Cortex of kidney (tissue), 1 donor: Measurements from ENCODE around the gene TMEM259.

Experiments
- DNase-seq: peaks from one replicate; lab custom pipeline; 2025; lab: John Stamatoyannopoulos, UW

The TMEM259 gene

DNA sequence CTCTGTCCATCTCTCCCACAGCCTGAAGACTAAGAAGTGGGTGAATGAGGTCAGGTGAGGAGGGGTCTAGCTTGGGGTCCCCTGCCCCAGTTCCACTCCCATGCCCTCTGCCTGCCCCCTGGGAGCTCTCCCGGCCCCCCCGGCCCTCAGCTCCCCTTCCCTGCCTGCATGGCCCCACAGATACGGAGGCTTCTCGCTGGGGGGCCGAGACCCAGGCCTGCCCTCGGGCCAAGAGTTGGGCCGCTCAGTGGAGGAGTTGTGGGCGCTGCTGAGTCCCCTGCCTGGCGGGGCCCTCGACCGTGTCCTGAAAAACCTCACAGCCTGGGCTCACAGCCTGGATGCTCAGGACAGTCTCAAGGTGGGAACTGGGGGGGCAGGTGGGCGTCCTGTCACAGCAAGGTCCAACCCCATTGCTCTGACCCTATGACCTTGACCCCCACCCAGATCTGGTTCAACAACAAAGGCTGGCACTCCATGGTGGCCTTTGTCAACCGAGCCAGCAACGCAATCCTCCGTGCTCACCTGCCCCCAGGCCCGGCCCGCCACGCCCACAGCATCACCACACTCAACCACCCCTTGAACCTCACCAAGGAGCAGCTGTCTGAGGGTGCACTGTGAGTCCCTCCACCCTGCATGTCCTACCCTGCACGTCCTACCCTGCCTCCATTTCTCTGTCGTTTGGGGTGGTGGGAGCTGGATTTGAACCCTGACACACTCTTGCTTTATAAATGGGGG, 35.1 kb upstream of the TMEM259 start:
- no peak for DNase-seq

- no peak for DNase-seq
Measured at GRCh38 chr19:1055028-1055425, 34.1 kb upstream of the TMEM259 start.

DNA sequence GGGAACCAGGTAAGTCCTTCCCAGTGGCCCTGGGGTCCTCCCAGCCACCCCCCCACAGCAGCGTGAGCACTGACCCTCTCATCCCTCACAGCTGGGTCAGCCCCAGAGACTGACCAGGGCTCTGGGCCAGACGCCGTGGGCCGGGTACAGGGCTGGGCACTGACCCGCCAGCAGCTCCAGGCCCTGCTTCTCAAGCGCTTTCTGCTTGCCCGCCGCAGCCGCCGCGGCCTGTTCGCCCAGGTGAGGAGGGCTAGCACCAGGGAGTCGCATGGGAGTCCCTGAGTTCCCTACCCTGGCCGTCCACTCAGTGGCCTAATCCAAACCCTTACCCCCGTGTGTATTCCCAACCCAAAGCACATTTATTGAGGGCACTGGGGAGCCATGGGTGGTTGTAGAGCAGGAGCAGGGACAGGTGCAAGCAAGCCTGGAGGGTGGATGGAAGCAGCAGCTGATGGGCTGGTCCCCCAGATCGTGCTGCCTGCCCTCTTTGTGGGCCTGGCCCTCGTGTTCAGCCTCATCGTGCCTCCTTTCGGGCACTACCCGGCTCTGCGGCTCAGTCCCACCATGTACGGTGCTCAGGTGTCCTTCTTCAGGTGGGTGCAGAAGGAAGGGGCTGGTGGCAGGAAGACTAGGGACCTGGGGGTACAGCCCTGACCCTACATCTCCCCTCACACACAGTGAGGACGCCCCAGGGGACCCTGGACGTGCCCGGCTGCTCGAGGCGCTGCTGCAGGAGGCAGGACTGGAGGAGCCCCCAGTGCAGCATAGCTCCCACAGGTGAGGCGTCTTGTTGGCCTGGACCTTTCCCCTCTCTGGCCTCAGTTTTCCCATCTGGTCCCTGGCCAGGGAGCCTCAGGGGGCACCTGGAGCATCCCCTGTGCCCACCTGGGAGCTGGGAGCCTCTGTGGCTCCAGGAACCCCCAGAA, 33.4 kb upstream of the TMEM259 start:
- DNase-seq = no peak

- DNase-seq = no peak
Measured at GRCh38 chr19:1053176-1054101, 32.5 kb upstream of the TMEM259 start.

- DNase-seq = no peak
Measured at GRCh38 chr19:1052349-1052975, 31.5 kb upstream of the TMEM259 start.

GRCh38 chr19:1051791-1052190, 30.9 kb upstream of the TMEM259 start:
- no peak for DNase-seq

DNA sequence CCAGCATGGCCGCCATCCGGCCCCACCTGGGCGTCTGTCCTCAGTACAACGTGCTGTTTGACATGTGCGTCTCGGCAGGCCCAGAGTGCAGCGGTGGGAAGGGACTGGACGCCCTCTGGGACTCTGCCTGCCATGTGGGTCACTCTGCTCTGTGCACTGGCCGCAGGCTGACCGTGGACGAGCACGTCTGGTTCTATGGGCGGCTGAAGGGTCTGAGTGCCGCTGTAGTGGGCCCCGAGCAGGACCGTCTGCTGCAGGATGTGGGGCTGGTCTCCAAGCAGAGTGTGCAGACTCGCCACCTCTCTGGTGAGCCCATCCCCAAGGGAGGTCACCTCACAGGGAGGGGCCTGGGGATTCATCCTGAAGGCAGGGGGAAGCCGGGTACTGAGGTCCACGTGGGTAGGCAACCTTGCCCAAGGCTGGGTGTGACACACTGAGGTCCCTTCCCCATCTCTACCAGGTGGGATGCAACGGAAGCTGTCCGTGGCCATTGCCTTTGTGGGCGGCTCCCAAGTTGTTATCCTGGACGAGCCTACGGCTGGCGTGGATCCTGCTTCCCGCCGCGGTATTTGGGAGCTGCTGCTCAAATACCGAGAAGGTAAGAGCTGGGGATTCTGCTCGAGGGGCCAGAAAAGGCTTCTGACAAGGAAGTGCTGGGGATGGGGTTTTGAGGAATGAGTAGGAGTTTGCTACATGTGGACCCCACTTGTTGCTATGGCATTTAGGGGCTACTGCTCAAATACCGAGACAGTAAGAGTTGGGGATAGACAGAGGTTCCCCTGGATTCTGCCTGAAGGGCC, 30.3 kb upstream of the TMEM259 start:
- no peak for DNase-seq

DNA sequence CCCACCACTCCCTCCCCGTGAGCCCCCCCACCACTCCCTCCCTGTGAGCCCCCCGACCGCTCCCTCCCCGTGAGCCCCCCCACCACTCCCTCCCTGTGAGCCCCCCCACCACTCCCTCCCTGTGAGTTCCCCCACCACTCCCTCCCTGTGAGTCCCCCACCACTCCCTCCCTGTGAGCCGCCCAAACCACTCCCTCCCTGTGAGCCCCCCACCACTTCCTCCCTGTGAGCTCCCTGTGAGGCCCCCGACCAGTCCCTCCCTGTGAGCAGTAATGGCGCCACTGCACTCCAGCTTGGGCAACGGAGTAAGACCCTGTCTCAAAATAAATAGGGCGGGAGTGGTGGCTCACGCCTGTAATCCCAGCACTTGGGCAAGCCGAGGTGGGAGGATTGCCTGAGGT, 28.9 kb upstream of the TMEM259 start:
- DNase-seq = no peak

DNA sequence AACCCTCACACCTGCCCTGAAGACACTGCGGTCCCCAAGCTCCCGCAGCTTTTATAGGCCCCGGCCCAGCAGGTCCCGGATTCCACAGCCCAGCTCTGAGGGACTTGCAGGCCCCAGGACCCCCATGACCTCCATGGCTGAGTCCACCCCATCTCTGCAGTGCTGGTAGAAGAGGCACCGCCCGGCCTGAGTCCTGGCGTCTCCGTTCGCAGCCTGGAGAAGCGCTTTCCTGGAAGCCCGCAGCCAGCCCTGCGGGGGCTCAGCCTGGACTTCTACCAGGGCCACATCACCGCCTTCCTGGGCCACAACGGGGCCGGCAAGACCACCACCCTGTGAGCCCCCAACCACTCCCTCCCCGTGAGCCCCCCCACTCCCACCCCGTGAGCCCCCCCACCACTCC, 28.2 kb upstream of the TMEM259 start:
- no peak for DNase-seq

DNA sequence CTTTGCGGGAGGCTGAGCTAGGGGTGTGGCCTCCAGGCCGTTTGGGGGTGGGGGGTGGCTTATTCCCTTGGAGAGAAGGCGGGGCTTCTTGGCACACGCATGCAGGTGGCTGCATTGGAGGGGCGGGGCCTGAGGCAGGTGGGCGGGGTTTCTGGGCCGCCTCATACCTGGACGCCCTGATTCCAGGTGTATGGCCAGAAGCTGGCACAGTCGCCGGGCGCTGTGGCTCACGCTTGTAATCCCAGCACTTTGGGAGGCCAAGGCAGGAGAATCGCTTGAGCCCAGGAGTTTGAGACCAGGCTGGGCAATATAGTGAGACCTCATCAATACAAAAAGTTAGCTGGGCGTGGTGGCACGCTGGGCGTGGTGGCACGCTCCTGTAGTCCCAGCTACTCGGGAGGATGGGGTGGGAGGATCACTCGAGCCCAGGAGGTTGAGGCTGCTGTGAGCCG, 26.8 kb upstream of the TMEM259 start:
- DNase-seq = no peak

DNA sequence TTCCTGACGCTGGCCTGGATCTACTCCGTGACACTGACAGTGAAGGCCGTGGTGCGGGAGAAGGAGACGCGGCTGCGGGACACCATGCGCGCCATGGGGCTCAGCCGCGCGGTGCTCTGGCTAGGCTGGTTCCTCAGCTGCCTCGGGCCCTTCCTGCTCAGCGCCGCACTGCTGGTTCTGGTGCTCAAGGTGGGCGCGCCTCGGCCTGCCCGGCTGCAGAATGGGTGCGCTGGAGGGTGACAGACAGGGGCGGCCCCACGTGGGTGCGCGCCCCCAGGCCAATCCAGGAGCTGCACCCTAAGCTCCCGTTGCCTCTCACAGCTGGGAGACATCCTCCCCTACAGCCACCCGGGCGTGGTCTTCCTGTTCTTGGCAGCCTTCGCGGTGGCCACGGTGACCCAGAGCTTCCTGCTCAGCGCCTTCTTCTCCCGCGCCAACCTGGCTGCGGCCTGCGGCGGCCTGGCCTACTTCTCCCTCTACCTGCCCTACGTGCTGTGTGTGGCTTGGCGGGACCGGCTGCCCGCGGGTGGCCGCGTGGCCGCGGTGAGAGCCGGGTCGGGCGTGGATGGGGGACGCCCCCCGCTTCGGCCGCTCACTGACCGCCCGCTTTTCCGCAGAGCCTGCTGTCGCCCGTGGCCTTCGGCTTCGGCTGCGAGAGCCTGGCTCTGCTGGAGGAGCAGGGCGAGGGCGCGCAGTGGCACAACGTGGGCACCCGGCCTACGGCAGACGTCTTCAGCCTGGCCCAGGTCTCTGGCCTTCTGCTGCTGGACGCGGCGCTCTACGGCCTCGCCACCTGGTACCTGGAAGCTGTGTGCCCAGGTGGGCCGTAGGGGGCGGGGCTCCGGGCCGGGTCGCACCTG, 26.1 kb upstream of the TMEM259 start:
- DNase-seq = no peak

GRCh38 chr19:1046117-1046626, 25.2 kb upstream of the TMEM259 start:
- DNase-seq = no peak

- no peak for DNase-seq
Measured at GRCh38 chr19:1045247-1045603, 24.3 kb upstream of the TMEM259 start.

DNA sequence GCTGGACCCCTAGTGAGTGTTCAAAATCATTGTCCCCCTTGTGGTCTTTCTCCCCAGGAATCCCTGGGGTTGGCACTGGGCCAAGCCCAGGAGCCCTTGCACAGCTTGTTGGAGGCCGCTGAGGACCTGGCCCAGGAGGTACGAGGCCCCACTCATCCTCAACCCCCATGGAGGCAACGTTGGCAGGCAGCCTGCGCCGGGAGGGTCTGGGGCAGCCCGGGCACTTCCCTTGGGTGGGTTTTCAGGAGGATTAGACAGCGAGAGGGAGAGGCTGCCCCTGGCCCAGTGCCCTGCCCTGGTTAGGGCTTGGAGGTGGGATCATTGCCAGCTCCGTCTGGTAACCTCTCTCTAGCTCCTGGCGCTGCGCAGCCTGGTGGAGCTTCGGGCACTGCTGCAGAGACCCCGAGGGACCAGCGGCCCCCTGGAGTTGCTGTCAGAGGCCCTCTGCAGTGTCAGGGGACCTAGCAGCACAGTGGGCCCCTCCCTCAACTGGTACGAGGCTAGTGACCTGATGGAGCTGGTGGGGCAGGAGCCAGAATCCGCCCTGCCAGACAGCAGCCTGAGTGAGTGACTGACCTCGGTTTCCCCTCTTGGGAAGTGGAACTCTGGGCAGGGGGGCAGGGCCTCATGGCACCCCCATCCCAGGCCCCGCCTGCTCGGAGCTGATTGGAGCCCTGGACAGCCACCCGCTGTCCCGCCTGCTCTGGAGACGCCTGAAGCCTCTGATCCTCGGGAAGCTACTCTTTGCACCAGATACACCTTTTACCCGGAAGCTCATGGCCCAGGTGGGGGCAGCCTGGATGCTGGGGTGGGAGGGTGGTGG, 22.0 kb upstream of the TMEM259 start:
- no peak for DNase-seq

GRCh38 chr19:1041835-1042685, 21.1 kb upstream of the TMEM259 start:
- DNase-seq = no peak

DNA sequence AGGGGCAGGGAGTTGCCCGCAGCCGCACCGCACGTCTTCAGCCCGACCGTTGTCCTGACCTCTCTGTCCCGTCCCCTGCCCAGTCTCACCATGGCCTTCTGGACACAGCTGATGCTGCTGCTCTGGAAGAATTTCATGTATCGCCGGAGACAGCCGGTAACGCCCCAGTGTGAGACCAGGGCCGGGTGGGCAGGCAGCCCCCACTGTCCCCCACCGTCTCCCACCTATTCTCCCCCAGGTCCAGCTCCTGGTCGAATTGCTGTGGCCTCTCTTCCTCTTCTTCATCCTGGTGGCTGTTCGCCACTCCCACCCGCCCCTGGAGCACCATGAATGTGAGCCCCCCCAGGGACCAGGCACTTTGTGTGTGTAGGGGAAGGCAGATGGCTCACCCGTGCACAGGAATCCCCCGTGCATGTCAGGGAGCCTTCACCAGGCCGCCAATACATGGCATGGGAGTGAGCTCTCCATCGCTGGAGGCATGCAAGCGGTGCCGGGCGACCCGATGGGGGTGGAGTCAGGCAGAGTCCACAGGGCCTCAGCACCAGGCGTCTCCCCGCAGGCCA, 20.4 kb upstream of the TMEM259 start:
- DNase-seq = no peak

DNA sequence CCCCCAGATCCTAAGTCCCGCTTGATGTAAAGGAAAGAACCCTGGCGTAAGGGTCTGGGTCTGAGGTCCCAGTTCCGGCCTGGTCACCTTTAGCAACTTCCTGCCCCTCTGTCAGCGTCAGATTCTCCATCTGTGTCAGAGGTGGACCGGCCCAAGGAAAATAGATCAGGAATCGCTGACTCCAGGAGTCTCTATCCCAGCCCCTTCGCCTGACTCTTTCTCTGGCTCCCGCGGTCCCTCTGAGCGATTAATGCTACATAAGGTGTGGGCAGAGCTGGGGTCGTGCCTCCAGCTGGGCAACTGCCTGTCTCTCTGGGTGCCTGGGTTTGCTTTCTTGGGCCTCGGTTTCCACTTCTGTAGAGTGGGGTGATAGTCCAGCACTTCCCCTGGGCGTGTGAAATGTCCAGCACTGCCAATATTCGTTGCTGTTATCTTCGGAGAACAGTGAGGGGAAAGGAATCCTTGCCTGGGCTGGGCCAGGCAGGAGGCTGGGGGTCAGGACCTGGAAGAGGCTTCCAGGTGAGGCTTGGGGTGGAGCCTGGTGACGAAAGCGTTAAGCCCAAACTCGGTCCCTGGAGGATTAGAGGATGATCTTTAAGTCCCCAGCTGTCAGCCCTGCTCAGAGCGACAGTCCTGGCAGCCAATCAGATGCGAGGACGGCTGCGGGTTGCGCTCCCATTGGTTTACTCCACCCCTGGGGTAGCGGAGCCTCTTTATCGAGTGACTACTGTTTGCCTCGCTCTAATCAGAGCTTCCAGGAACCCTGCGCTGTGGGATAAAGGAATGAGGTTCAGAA, 19.8 kb upstream of the TMEM259 start:
- no peak for DNase-seq
